Body of pancreas (tissue), 4 donors: ENCODE measurements around the gene DIP2A.

Experiments
- POLR2A ChIP-seq, 3 donors: fragments of 450-650 bp; IDR thresholded peaks; one replicate each; pipeline ENCODE4 v1.6.1; 2016; ENCODE audit warnings: antibody characterized with exemption in 3 of 3, mild to moderate bottlenecking in 2 of 3
- TF ChIP-seq, protein P1 (sequence below), 7 experiments: fragments of 450-650 bp in 4 of 7; fragments of 200-600 bp in 3 of 7; sonication (generic) in 3 of 7; IDR thresholded peaks; one replicate each; pipeline ENCODE4 v1.5.1; 2016 to 2019; ENCODE audit warnings: antibody characterized with exemption in 7 of 7

DNA sequence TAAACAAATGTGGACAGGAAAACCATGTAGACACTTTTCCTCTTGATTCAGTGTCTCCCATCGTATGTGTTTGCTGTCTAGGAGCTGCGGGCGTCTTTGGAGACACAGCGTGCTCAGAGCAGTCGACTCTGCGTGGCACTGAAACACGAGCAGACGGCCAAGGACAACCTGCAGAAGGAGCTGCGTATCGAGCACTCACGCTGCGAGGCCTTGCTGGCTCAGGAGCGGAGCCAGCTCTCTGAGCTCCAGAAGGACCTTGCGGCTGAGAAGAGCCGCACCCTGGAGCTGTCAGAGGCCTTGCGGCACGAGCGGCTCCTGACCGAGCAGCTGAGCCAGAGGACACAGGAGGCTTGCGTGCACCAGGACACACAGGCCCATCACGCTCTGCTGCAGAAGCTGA lies 27.2 kb upstream of the DIP2A start:
- no peak for TF ChIP-seq POLR2A (IDR thresholded peaks at IDR 0.05)
- TF ChIP-seq, protein P1, sequence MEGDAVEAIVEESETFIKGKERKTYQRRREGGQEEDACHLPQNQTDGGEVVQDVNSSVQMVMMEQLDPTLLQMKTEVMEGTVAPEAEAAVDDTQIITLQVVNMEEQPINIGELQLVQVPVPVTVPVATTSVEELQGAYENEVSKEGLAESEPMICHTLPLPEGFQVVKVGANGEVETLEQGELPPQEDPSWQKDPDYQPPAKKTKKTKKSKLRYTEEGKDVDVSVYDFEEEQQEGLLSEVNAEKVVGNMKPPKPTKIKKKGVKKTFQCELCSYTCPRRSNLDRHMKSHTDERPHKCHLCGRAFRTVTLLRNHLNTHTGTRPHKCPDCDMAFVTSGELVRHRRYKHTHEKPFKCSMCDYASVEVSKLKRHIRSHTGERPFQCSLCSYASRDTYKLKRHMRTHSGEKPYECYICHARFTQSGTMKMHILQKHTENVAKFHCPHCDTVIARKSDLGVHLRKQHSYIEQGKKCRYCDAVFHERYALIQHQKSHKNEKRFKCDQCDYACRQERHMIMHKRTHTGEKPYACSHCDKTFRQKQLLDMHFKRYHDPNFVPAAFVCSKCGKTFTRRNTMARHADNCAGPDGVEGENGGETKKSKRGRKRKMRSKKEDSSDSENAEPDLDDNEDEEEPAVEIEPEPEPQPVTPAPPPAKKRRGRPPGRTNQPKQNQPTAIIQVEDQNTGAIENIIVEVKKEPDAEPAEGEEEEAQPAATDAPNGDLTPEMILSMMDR (IDR thresholded peaks at IDR 0.05), result no peak
